OCI-LY3 (cell line): ENCODE measurements around the gene CERKL.

Experiments used
- EZH2phosphoT487 ChIP-seq: fragments of 200-600 bp; shearing (Covaris generic); IDR thresholded peaks from 2 replicates; pipeline ENCODE4 v1.6.1; 2018; ENCODE audit warnings: antibody characterized with exemption, mixed run types, low read depth
- TF ChIP-seq, protein P1 (sequence below): fragments of 200-600, 300-600 bp; sonication (generic); IDR thresholded peaks from 2 replicates; pipeline ENCODE4 v1.5.1; 2014; ENCODE audit warnings: antibody characterized with exemption, low read length, low read depth

DNA sequence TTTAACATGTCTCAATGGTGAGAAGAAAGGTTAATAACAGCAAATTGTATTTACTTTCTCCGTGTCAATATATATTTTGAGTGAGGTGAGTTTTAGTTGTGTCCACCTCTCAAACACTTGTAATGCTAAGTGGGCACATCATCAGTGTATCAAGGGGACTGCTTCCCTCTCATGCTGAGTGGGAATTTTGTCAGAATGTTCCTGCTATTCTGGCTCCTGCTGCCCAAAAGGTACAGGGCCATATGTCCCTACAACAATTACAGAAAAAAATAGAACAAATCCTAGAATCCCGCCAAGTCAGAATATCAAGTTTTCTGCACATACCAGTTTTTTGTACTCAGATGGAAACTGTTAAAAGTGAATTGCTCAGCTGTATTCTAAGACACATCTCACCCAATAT, 5.4 kb upstream of the CERKL start:
- TF ChIP-seq, protein P1, sequence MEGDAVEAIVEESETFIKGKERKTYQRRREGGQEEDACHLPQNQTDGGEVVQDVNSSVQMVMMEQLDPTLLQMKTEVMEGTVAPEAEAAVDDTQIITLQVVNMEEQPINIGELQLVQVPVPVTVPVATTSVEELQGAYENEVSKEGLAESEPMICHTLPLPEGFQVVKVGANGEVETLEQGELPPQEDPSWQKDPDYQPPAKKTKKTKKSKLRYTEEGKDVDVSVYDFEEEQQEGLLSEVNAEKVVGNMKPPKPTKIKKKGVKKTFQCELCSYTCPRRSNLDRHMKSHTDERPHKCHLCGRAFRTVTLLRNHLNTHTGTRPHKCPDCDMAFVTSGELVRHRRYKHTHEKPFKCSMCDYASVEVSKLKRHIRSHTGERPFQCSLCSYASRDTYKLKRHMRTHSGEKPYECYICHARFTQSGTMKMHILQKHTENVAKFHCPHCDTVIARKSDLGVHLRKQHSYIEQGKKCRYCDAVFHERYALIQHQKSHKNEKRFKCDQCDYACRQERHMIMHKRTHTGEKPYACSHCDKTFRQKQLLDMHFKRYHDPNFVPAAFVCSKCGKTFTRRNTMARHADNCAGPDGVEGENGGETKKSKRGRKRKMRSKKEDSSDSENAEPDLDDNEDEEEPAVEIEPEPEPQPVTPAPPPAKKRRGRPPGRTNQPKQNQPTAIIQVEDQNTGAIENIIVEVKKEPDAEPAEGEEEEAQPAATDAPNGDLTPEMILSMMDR = no peak
- no peak for TF ChIP-seq EZH2phosphoT487
